Duodenal mucosa (tissue), 2 donors: ENCODE results near the gene GPR27.

ENCODE experiments used
- H3K27ac ChIP-seq: one replicate; pipeline ENCODE4 v1.7.0; 2013; ENCODE audit warnings: low read depth, low read length
- H3K27me3 ChIP-seq, 2 donors: one replicate each; pipeline ENCODE4 v1.7.0; 2013; ENCODE audit warnings: low read length in 2 of 2, control low read depth in 1 of 2; ENCODE audit not compliant: insufficient read depth in 2 of 2, control insufficient read depth in 1 of 2
- H3K36me3 ChIP-seq, 2 donors: one replicate each; pipeline ENCODE4 v1.7.0; 2013; ENCODE audit warnings: low read length in 2 of 2, control low read depth in 1 of 2; ENCODE audit not compliant: insufficient read depth in 2 of 2, control insufficient read depth in 1 of 2
- H3K4me1 ChIP-seq, 2 donors: one replicate each; pipeline ENCODE4 v1.7.0; 2013; ENCODE audit warnings: low read length in 2 of 2, control low read depth in 1 of 2; ENCODE audit not compliant: insufficient read depth in 2 of 2, control insufficient read depth in 1 of 2
- H3K4me3 ChIP-seq, 2 donors: one replicate each; pipeline ENCODE4 v1.7.0; 2013; ENCODE audit warnings: low read length in 2 of 2, low read depth in 1 of 2
- H3K9ac ChIP-seq, 2 donors: one replicate each; pipeline ENCODE4 v1.7.0; 2013; ENCODE audit warnings: low read length in 2 of 2, low read depth in 1 of 2
- H3K9me3 ChIP-seq, 2 donors: one replicate each; pipeline ENCODE4 v1.7.0; 2013; ENCODE audit warnings: low read length in 2 of 2, control low read depth in 1 of 2; ENCODE audit not compliant: control insufficient read depth in 1 of 2

GPR27 gene

GRCh38 chr3:71728632-71729342 is 24.9 kb upstream of the GPR27 start:
- Histone ChIP-seq H3K4me1 (peaks cover 13 to 14% of the 10 kb centered on the region in 2 donors), H3K9me3 (no peaks in the 10 kb centered on the region), H3K27ac (no peak overlapping the region), H3K27me3 (no peaks in the 10 kb centered on the region), H3K36me3 (no peaks in the 10 kb centered on the region), H3K4me3 (no peak overlapping the region), H3K9ac (no peak overlapping the region)

- H3K9ac ChIP-seq, result no peak overlapping the region
- no peaks in the 10 kb centered on the region for H3K36me3 ChIP-seq
- peaks cover 0 to 10% of the 10 kb centered on the region in 2 donors for H3K4me1 ChIP-seq
- H3K4me3 ChIP-seq, result no peak overlapping the region
- no peaks in the 10 kb centered on the region for H3K9me3 ChIP-seq
- no peak overlapping the region for H3K27ac ChIP-seq
- H3K27me3 ChIP-seq, result no peaks in the 10 kb centered on the region
These were observed 21.0 kb upstream of the GPR27 start for GRCh38 chr3:71732637-71733036.

- H3K27ac ChIP-seq, result no peak overlapping the region
- no peak overlapping the region for H3K9ac ChIP-seq
- no peaks in the 10 kb centered on the region for H3K9me3 ChIP-seq
- H3K27me3 ChIP-seq, result no peaks in the 10 kb centered on the region
- peaks cover 0 to 10% of the 10 kb centered on the region in 2 donors for H3K4me1 ChIP-seq
- no peak overlapping the region for H3K4me3 ChIP-seq
- H3K36me3 ChIP-seq, result no peaks in the 10 kb centered on the region
These were observed 20.3 kb upstream of the GPR27 start for GRCh38 chr3:71733319-71733718.

GRCh38 chr3:71734881-71735280 is 18.8 kb upstream of the GPR27 start:
- H3K4me1 ChIP-seq, result peaks cover 0 to 3% of the 10 kb centered on the region in 2 donors
- H3K9ac ChIP-seq, result no peak overlapping the region
- no peaks in the 10 kb centered on the region for H3K36me3 ChIP-seq
- no peak overlapping the region for H3K4me3 ChIP-seq
- H3K9me3 ChIP-seq, result no peaks in the 10 kb centered on the region
- no peaks in the 10 kb centered on the region for H3K27me3 ChIP-seq
- no peak overlapping the region for H3K27ac ChIP-seq

GRCh38 chr3:71742621-71743020 is 11.0 kb upstream of the GPR27 start:
- Histone ChIP-seq H3K27me3 (no peaks in the 10 kb centered on the region), H3K36me3 (no peaks in the 10 kb centered on the region), H3K4me3 (no peak overlapping the region), H3K4me1 (no peaks in the 10 kb centered on the region), H3K9me3 (peaks cover 3 to 12% of the 10 kb centered on the region in 2 donors), H3K27ac (no peak overlapping the region), H3K9ac (no peak overlapping the region)

- Histone ChIP-seq H3K27ac (no peak overlapping the region), H3K36me3 (no peaks in the 10 kb centered on the region), H3K9me3 (peaks cover 3 to 12% of the 10 kb centered on the region in 2 donors), H3K4me1 (no peaks in the 10 kb centered on the region), H3K4me3 (no peak overlapping the region), H3K9ac (no peak overlapping the region), H3K27me3 (no peaks in the 10 kb centered on the region)
These were observed 8.9 kb upstream of the GPR27 start for GRCh38 chr3:71744738-71745137.

GRCh38 chr3:71751602-71752001 is 2.1 kb upstream of the GPR27 start:
- no peak overlapping the region for H3K9ac ChIP-seq
- peaks cover 22 to 27% of the 10 kb centered on the region in 2 donors for H3K27me3 ChIP-seq
- H3K36me3 ChIP-seq, result no peaks in the 10 kb centered on the region

GRCh38 chr3:71752831-71753700 is 589 bp upstream of the GPR27 start:
- H3K36me3 ChIP-seq, result no peaks in the 10 kb centered on the region
- H3K9ac ChIP-seq, result no peak overlapping the region
- peaks cover 22 to 27% of the 10 kb centered on the region in 2 donors for H3K27me3 ChIP-seq
- no peaks in the 10 kb centered on the region for H3K9me3 ChIP-seq
- H3K4me3 ChIP-seq, result peak overlapping the region in 1 of 2 donors; percentile 71
- no peaks in the 10 kb centered on the region for H3K4me1 ChIP-seq
- H3K27ac ChIP-seq, result no peak overlapping the region

More at GRCh38 chr3:71751602-71752001, 2.1 kb upstream of the GPR27 start:
- no peak overlapping the region for H3K4me3 ChIP-seq
- no peaks in the 10 kb centered on the region for H3K4me1 ChIP-seq
- H3K9me3 ChIP-seq, result no peaks in the 10 kb centered on the region
- no peak overlapping the region for H3K27ac ChIP-seq

- Histone ChIP-seq H3K4me1 (no peaks in the 10 kb centered on the region), H3K36me3 (no peaks in the 10 kb centered on the region), H3K27ac (no peak overlapping the region)
These were observed 1.1 kb downstream of the GPR27 start for GRCh38 chr3:71754610-71755253.

GRCh38 chr3:71758091-71758490 is 4.4 kb downstream of the GPR27 start:
- peaks cover 11 to 18% of the 10 kb centered on the region in 2 donors for H3K27me3 ChIP-seq
- H3K9me3 ChIP-seq, result no peaks in the 10 kb centered on the region
- H3K4me1 ChIP-seq, result no peaks in the 10 kb centered on the region
- no peak overlapping the region for H3K4me3 ChIP-seq
- H3K36me3 ChIP-seq, result no peaks in the 10 kb centered on the region
- H3K27ac ChIP-seq, result no peak overlapping the region
- H3K9ac ChIP-seq, result no peak overlapping the region

More at GRCh38 chr3:71754610-71755253, 1.1 kb downstream of the GPR27 start:
- Histone ChIP-seq H3K4me3 (peak overlapping the region in 1 of 2 donors; percentile 71), H3K27me3 (peaks cover 22 to 27% of the 10 kb centered on the region in 2 donors), H3K9ac (no peak overlapping the region), H3K9me3 (no peaks in the 10 kb centered on the region)
